ENCODE results near the gene DISP2. TPM values are rescaled to one million over a fixed set of nuclear protein-coding genes. Genes with fewer than 3 reads are reported as not detected.

The DISP2 gene
- total RNA-seq, 1 experiment from 2014 or later, result 0.35 TPM

DNA sequence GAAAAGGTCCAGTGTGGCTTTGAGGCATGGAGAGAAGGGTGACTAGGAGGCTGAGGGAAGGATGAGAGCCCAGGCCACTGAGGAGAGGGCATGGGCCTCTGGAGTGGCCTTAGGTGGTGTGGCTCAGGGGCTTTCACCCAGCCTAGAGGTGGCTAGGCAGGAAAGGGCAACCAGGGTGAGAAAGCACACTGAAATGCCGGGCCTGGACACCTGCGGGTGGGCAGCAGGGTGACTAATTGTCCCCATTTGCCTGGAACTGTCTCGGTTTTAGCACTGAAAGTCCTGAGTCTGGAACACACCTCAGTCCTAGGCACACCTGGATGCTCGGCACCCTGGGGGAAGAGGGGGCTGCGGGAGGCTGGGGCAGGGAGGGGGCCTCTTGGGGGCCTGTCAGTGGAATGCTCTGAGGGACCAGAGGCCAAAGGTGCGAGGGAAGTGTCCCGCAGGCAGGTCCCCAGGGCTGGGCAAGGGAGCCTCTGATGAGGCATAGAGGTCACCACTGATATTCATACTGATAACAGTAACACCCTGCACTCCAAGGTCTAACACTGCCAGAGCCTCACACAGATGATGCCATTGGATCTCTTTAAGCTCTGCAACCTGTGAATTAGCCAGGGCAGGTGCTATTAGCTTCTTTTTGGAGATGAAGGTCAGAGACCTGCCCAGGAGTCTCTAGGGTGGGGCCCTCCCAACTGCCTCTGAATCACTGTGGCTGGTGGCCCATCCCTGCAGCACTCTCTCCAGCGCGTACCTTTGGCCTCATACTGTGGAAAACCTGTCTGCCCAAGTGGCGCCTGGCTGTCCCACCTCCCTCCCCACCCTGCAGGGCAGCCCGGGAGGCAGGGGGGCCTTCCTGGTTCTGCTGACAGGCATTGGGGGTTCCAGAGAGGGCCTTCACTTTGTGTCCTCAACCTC, 10.2 kb upstream of the DISP2 start:
- DNase-seq, result peak; percentile 76 to 79
- intact Hi-C loops (cut with micrococcal nuclease; ENCODE audit: unreplicated experiment), result no loop called here
- Histone ChIP-seq H3K27me3 (ENCODE audit: insufficient read depth, low read depth) (no peaks in the 10 kb centered on the region), H3K9me3 (ENCODE audit: insufficient read depth, low read depth) (no peaks in the 10 kb centered on the region), H4K20me1 (ENCODE audit: insufficient read depth) (no peaks in the 10 kb centered on the region), H3F3A (ENCODE audit: insufficient read depth, low read depth) (peaks cover 21% of the 10 kb centered on the region), H3K36me3 (ENCODE audit: low read depth) (no peaks in the 10 kb centered on the region), H3K9me2 (ENCODE audit: insufficient read depth) (no peaks in the 10 kb centered on the region), H3K4me3 (no peak overlapping the region), H3K79me2 (ENCODE audit: low read depth) (no peaks in the 10 kb centered on the region), H3K4me1 (replicated peaks; ENCODE audit: insufficient read depth) (peaks cover 65% of the 10 kb centered on the region), H3K4me2 (peak overlapping the region; percentile 26), H3K27ac (peak overlapping the region; percentile 44), H2AFZ (no peak overlapping the region)
- no peak for TF ChIP-seq EZH2 (IDR thresholded peaks at IDR 0.05; ENCODE audit: low read depth)
- TF ChIP-seq, protein P1, sequence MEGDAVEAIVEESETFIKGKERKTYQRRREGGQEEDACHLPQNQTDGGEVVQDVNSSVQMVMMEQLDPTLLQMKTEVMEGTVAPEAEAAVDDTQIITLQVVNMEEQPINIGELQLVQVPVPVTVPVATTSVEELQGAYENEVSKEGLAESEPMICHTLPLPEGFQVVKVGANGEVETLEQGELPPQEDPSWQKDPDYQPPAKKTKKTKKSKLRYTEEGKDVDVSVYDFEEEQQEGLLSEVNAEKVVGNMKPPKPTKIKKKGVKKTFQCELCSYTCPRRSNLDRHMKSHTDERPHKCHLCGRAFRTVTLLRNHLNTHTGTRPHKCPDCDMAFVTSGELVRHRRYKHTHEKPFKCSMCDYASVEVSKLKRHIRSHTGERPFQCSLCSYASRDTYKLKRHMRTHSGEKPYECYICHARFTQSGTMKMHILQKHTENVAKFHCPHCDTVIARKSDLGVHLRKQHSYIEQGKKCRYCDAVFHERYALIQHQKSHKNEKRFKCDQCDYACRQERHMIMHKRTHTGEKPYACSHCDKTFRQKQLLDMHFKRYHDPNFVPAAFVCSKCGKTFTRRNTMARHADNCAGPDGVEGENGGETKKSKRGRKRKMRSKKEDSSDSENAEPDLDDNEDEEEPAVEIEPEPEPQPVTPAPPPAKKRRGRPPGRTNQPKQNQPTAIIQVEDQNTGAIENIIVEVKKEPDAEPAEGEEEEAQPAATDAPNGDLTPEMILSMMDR (conservative IDR thresholded peaks at IDR 0.05), result no peak
- ChIA-PET POLR2A (ENCODE audit: unreplicated experiment) (interaction anchor here (0.6 to 0.7 kb wide), 2 partner anchors 9 to 10 kb away, joined by 3 to 4 read pairs; no protein-coding TSS in a partner anchor), CTCF (interaction anchor here (0.5 to 1.0 kb wide), 2 partner anchors 9 to 215 kb away, joined by 3 read pairs; no protein-coding TSS in a partner anchor)
- BruUV-seq (replicated peaks), result no TSS peak

DNA sequence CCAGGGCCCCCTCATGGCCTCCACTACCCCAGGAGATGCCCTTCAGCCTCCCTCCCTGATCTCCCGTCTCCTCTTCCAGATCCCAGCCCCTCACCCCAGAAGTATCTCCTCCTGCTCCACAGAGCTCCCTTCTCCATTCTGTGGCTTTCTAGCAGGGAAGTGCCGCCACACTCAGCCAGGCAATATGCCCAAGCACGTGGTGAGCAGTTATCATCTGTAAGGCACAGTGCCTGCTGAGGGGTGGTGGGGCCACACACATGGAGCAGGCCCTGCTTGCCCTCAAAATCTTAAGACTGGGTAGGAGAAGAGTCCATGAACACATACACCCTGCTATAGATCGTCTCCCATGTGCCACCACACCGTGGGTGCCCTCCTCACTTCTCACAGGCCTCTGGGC, 9.5 kb upstream of the DISP2 start:
- TF ChIP-seq EZH2 (IDR thresholded peaks at IDR 0.05; ENCODE audit: low read depth), result no peak
- TF ChIP-seq, protein P1 (conservative IDR thresholded peaks at IDR 0.05), result no peak
- no peak for DNase-seq
- Histone ChIP-seq H3K4me3 (no peak overlapping the region), H3K9me3 (ENCODE audit: insufficient read depth, low read depth) (no peaks in the 10 kb centered on the region), H3K27me3 (ENCODE audit: insufficient read depth, low read depth) (no peaks in the 10 kb centered on the region), H2AFZ (no peak overlapping the region), H3K4me2 (peak overlapping the region; percentile 26), H3K36me3 (ENCODE audit: low read depth) (no peaks in the 10 kb centered on the region), H3K4me1 (replicated peaks; ENCODE audit: insufficient read depth) (peaks cover 59% of the 10 kb centered on the region), H3K79me2 (ENCODE audit: low read depth) (no peaks in the 10 kb centered on the region), H4K20me1 (ENCODE audit: insufficient read depth) (no peaks in the 10 kb centered on the region), H3K27ac (peak overlapping the region; percentile 44), H3F3A (ENCODE audit: insufficient read depth, low read depth) (peaks cover 15% of the 10 kb centered on the region), H3K9me2 (ENCODE audit: insufficient read depth) (no peaks in the 10 kb centered on the region)
- no TSS peak for BruUV-seq (replicated peaks)
- POLR2A ChIA-PET (ENCODE audit: unreplicated experiment), result interaction anchor here (0.6 to 0.7 kb wide), 2 partner anchors 9 to 11 kb away, joined by 3 to 4 read pairs; no protein-coding TSS in a partner anchor
- intact Hi-C loops (cut with micrococcal nuclease; ENCODE audit: unreplicated experiment), result no loop called here
- CTCF ChIA-PET, result interaction anchor here (0.5 to 1.0 kb wide), 2 partner anchors 10 to 214 kb away, joined by 3 read pairs; no protein-coding TSS in a partner anchor

DNA sequence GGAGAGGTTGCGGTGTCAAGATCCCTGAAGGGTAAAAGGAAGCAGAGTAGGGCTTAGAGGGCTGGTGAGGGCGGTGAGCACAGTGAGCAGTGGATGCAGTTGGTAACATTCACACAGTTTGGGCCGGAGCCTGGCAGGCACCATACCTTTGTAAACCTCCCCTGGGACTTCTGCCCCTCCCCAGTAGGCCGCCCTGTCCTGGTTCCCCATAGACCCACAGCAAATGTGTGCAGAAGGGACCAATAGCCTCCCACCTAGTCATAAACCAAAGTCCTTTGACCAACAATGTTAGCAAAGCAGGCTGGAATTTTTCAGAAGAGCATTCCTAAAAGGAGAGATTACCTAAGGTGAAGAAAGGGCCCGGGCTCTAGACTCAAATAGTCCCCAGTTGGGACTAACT, 8.9 kb upstream of the DISP2 start:
- POLR2A ChIA-PET (ENCODE audit: unreplicated experiment), result no interaction called here
- H3K36me3 ChIP-seq (ENCODE audit: low read depth), result no peaks in the 10 kb centered on the region
- no peak overlapping the region for H3K4me2 ChIP-seq
- H3K79me2 ChIP-seq (ENCODE audit: low read depth), result no peaks in the 10 kb centered on the region
- H3K27me3 ChIP-seq (ENCODE audit: insufficient read depth, low read depth), result no peaks in the 10 kb centered on the region
- H3K9me2 ChIP-seq (ENCODE audit: insufficient read depth), result no peaks in the 10 kb centered on the region
- no TSS peak for BruUV-seq (replicated peaks)
- CTCF ChIA-PET, result no interaction called here
- no peaks in the 10 kb centered on the region for H3K9me3 ChIP-seq (ENCODE audit: insufficient read depth, low read depth)
- H3F3A ChIP-seq (ENCODE audit: insufficient read depth, low read depth), result peaks cover 10% of the 10 kb centered on the region; the same call in 1 of the 2 replicates
- no peak overlapping the region for H3K27ac ChIP-seq
- no peak overlapping the region for H3K4me3 ChIP-seq
- no peak for TF ChIP-seq EZH2 (IDR thresholded peaks at IDR 0.05; ENCODE audit: low read depth)
- TF ChIP-seq, protein P1 (conservative IDR thresholded peaks at IDR 0.05), result no peak
- H4K20me1 ChIP-seq (ENCODE audit: insufficient read depth), result no peaks in the 10 kb centered on the region
- no peak for DNase-seq
- peaks cover 53% of the 10 kb centered on the region for H3K4me1 ChIP-seq (replicated peaks; ENCODE audit: insufficient read depth)
- intact Hi-C loops (cut with micrococcal nuclease; ENCODE audit: unreplicated experiment), result no loop called here
- no peak overlapping the region for H2AFZ ChIP-seq
